Coronary artery (tissue), 2 donors: ENCODE data around the gene CORO7.

Experiments
- DNase-seq: peaks from one replicate; pipeline ENCODE4 v3.0.0-alpha.2; 2017; ENCODE audit warnings: low spot score
- H3K27ac ChIP-seq, 2 donors: fragments of 200-600 bp; sonication (generic); one replicate each; pipeline ENCODE4 v1.5.1; 2016 to 2019
- H3K4me3 ChIP-seq: fragments of 200-600 bp; sonication (generic); 2 replicates; pipeline ENCODE4 v1.5.1; 2016; ENCODE audit warnings: mild to moderate bottlenecking, moderate library complexity
- TF ChIP-seq, protein P1 (sequence below): fragments of 200-600 bp; sonication (generic); IDR thresholded peaks from one replicate; pipeline ENCODE4 v1.5.1; 2019; ENCODE audit warnings: antibody characterized with exemption

Gene CORO7

DNA sequence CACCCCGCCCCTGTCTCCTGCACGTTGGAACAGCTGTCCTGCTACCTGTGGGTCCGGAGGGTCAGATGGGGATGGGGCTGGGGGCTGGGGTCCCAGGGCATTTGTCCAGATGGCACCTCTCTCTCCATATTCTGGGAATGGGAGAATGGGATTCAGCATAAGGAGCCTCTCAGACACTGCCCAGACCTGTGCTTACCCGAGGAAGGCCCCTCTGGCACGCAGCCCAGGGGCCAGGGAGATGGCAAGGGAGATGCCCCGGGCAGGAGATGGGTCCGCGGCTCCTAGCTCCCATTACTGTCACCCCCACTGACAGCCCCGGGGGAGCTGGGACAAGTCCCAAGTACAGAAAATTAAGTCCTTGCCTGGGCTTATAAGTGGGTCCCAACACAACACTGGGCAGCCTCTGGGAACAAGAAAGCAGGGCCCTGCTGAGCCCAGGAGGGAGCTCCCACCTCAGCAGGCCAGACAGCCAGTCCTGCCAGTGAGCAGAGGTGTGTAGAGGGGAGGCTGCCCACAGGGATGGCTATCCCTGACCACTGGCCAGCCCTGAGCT is 43.0 kb downstream of the CORO7 start:
- TF ChIP-seq, protein P1, sequence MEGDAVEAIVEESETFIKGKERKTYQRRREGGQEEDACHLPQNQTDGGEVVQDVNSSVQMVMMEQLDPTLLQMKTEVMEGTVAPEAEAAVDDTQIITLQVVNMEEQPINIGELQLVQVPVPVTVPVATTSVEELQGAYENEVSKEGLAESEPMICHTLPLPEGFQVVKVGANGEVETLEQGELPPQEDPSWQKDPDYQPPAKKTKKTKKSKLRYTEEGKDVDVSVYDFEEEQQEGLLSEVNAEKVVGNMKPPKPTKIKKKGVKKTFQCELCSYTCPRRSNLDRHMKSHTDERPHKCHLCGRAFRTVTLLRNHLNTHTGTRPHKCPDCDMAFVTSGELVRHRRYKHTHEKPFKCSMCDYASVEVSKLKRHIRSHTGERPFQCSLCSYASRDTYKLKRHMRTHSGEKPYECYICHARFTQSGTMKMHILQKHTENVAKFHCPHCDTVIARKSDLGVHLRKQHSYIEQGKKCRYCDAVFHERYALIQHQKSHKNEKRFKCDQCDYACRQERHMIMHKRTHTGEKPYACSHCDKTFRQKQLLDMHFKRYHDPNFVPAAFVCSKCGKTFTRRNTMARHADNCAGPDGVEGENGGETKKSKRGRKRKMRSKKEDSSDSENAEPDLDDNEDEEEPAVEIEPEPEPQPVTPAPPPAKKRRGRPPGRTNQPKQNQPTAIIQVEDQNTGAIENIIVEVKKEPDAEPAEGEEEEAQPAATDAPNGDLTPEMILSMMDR, result no peak
- peak overlapping the region; percentile 93 to 98 for H3K27ac ChIP-seq
- no peak for DNase-seq
- H3K4me3 ChIP-seq, result peak overlapping the region; percentile 95

DNA sequence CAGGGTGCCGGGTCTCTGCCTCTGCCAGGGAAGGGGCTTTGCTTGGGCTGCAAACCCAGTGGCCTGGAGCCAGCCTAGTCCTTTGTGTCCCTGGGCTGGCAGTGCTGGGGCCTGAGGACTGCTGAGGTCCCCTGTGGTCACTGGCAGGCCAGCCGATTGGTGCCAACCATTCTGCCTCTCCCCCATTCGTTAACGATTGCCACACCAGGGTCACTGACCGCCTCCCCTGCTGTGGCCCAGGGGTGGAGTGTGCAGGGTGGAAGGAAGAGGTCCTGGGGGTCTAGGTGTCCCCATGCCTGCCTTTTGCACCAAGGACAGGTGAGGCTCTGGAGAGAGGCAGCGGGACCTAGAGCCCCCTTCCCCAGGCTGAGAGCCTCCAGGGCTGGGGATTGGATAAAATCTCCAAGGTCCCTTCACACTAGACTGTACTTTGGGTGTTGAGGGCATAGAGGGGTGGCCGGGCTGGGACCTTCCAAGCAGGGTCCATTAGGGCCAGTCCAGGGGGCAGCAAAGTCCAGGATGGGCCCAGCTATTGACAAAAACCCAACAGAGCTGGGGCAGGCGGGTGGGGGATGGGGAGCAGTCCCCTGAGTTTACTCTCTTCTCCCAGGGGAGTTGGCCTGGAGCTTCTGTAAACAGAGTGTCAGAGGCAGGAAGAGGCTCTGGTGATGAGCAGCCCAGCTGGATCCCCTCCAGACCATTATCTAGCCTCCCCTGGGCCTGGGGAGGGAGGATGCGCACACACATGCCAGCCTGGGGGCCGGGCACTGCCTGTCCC is 43.6 kb downstream of the CORO7 start:
- Histone ChIP-seq H3K27ac (peak overlapping the region; percentile 93 to 98), H3K4me3 (peak overlapping the region; percentile 95)
- no peak for DNase-seq
- TF ChIP-seq, protein P1, result no peak

DNA sequence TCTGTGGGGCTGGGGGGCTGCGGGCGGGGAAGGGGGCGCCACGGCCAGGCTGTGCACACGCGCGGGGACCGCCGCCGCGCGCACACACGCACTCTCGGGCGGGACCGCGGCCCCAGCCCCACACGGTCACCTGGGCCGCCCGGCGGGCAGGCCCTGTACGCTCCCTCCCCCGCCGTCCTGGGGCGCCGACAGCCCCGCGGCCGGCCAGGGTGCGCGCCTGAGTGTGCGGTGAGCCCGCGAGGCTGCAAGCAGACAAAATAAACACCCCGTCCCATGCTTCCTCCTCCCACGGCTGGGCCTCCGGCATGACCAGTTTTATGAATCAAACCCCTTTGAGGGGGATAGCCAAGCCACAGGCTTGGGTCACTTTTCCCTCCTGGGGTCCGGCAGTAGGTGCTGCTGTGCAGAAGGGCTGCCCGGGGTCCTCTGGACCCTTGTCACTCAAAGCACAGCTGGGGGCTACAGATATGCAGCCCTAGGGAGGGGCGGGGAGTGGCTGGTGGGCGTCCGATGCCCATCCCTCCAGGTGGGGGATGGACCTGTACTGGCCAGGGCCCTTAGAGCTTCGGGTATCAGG is 44.3 kb downstream of the CORO7 start:
- DNase-seq, result no peak
- H3K27ac ChIP-seq, result peak overlapping the region; percentile 93 to 98
- peak overlapping the region; percentile 95 for H3K4me3 ChIP-seq
- TF ChIP-seq, protein P1, result no peak

DNA sequence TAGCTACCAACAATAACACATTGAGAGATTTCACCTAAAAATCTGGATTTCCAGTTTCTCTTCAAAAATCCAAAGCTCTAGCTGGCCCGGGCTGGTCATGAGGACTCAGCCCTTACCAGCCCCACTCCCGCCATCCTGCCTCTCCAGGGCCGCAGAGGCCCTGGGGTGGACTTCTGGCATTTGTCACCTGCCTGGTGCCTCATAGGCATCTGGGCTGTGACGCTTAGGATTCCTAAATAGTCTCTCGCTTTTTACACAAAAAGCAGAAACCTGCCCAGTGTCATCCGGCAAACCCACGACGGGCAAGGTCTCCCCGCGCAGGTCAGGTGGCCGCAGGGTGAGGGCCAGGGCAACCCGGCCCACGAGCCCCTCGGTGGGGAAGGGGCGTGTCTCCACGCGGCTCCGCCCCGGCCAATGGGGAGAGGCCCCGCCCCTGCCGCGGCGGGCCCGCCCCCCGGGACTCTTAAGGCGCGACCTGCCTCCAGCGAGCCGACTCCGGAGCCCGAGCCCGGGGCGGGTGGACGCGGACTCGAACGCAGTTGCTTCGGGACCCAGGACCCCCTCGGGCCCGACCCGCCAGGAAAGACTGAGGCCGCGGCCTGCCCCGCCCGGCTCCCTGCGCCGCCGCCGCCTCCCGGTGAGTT is 44.9 kb downstream of the CORO7 start, which contains the start of gene VASN:
VASN (plus strand) TSS at position 492 of the 644 bp plus-strand sequence. CDS start 9,030 bp downstream, outside the sequence.
- DNase-seq, result peak; percentile 92
- H3K4me3 ChIP-seq, result peak within 1 kb of the TSS; percentile 95
- TF ChIP-seq, protein P1, result no peak
- peak within 1 kb of the TSS; percentile 93 to 98 for H3K27ac ChIP-seq

DNA sequence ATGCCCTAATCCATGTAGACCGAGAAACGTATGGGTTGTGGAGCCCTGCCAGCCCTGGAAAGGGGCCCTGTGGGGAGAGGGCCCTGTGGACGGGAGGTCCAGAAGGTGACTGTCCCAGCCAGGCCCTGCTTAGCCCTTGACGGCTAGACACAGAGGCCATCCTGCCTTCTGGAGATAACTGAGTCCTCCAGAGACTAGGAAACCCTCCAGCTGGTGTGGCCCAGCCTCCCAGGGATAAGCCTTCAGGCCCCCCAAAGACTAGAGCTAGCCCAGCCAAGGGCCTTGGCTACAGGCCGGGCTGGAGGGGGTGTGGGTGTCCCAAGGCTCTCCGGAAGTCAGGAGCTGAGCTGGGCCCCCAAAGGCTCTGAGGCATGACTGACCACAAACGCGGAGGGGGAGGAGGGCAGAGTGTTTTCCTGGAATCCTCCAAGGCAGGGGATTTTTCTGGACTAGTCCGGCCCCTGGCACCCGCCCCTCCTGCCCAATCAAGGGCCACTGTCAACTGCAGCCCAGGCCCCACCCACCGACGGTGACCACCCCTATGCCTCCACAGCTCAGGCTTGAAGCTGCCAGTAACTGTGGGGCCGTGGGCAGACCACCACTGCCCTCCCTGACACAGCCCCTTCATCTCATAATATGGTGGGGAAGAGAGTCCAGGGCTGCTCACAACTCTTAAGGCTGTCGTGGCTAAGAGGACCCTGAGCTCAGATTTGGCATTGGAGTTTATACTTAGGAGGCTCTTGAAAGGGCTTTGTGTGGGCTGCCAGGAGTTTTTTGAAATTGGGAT is 45.6 kb downstream of the CORO7 start:
- DNase-seq, result peak; percentile 95
- peak overlapping the region; percentile 95 for H3K4me3 ChIP-seq
- TF ChIP-seq, protein P1, result no peak
- peak overlapping the region; percentile 93 to 98 for H3K27ac ChIP-seq

DNA sequence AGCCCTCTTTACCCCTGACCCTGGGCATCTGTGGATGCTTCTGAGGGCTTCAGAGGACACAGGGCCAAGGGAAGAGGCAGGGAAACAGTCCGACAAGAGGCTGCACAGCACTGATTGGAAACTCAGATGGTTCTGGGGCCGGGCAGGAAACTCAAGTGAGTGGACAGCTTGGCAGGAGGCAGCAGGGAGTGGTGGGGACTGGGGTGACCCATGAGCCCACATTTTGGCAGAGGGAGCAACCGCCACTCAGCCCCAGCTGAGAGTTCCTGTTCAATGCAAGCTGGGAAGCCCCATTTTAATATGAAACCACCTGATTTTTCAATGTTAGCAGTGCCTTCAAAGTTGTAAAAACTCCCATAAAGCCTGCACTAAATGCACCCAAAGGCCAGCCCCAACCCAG is 46.2 kb downstream of the CORO7 start:
- Histone ChIP-seq H3K27ac (peak overlapping the region; percentile 93 to 98), H3K4me3 (no peak overlapping the region)
- TF ChIP-seq, protein P1, result no peak
- no peak for DNase-seq
